ENCODE measurements around the gene GLMN. TPM values are rescaled to one million over a fixed set of nuclear protein-coding genes. Genes with fewer than 3 reads are reported as not detected.
"Not testable (repeated sequence)": the region's sequence is repeated elsewhere in the genome, so short reads cannot be mapped to it uniquely, and the experiment has no call there.

Gene GLMN
- total RNA-seq, 6 experiments from 2014 or later, result 1.6 to 3.6 (median 2.5) TPM

DNA sequence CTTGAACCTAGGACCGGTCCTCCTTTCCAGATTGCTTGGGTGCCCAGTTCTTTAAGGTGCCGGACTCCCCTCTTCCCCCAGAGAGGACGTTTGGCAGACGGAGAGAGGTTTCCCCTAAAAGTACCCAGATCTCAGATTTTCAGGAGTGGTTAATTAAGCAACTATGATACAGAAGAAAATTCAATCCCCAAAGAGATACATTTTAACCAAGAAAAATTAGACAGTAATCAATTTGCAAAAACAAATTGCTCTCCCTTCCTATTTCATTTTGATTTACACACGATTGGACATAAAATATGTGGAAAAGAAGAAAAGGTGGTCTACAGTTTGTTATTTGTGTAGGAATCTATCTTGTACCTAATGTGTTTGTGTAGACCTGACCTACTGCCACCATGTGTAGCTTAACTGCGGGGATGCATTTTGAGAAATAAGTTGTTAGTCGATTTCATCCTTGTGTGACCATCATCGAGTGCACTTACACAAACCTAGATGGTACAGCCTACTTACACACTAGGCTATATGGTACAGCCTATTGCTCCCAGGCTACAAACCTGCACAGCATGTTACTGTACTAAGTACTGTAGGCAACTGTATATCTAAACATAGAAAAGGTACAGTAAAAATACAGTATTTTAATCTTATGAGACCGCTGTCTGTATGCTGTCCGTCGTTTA, 827 bp upstream of the GLMN start:
- Histone ChIP-seq H3K27ac (peak overlapping the region; percentile 84 to 94 (median 87)), H3K4me1 (peaks cover 0 to 13% (median 0%) of the 10 kb centered on the region in 4 donors), H3K27me3 (no peaks in the 10 kb centered on the region), H3K9me3 (no peaks in the 10 kb centered on the region), H3K36me3 (peaks cover 0 to 10% (median 2%) of the 10 kb centered on the region in 4 donors), H3K4me3 (peak overlapping the region; percentile 74 to 89 (median 82))
- no peak for ATAC-seq
- WGBS (ENCODE audit: insufficient coverage, low coverage, low lambda C conversion rate, missing lambda C conversion rate), result 66% methylated on average over 7 of the region's 11 CpGs
- intact Hi-C loops (cut with DNase I), result no loop called here
- TF ChIP-seq POLR2A (IDR thresholded peaks at IDR 0.05), result no peak
- TF ChIP-seq, protein P1, sequence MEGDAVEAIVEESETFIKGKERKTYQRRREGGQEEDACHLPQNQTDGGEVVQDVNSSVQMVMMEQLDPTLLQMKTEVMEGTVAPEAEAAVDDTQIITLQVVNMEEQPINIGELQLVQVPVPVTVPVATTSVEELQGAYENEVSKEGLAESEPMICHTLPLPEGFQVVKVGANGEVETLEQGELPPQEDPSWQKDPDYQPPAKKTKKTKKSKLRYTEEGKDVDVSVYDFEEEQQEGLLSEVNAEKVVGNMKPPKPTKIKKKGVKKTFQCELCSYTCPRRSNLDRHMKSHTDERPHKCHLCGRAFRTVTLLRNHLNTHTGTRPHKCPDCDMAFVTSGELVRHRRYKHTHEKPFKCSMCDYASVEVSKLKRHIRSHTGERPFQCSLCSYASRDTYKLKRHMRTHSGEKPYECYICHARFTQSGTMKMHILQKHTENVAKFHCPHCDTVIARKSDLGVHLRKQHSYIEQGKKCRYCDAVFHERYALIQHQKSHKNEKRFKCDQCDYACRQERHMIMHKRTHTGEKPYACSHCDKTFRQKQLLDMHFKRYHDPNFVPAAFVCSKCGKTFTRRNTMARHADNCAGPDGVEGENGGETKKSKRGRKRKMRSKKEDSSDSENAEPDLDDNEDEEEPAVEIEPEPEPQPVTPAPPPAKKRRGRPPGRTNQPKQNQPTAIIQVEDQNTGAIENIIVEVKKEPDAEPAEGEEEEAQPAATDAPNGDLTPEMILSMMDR (IDR thresholded peaks at IDR 0.05), result no peak
- no peak for DNase-seq

DNA sequence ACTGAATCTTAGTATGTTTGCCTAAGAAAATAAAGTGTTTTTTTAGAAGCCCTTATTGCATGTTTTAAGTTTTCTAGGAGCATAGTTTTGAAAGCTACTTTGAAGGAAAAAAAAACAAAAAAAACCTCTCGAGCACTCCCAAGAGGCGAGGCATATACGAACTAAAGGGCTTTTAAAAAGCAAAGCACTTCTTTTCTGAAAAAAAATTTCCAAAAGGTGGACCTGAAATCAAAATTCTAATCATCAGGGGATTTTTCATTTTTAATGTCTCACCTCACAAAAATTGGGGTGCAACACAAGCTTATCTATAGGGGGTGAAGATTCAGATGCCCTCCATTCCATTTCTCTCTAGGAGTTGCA, 594 bp downstream of the GLMN start:
- Histone ChIP-seq H3K36me3 (no peaks in the 10 kb centered on the region), H3K4me3 (peak overlapping the region; percentile 74 to 89 (median 82)), H3K4me1 (peaks cover 0 to 13% (median 0%) of the 10 kb centered on the region in 4 donors), H3K9me3 (no peaks in the 10 kb centered on the region), H3K27ac (peak overlapping the region; percentile 84 to 94 (median 87)), H3K27me3 (no peaks in the 10 kb centered on the region)
- WGBS (ENCODE audit: insufficient coverage, low coverage, low lambda C conversion rate, missing lambda C conversion rate), result 3% methylated on average over 3 of the region's 3 CpGs
- ATAC-seq (peak in 2 of 4 donors; percentile 4 to 6), DNase-seq (no peak)
- TF ChIP-seq POLR2A (IDR thresholded peaks at IDR 0.05), result no peak
- TF ChIP-seq, protein P1 (IDR thresholded peaks at IDR 0.05), result peak in 1 of 4 donors; percentile 5
- intact Hi-C loops (cut with DNase I), result no loop called here

DNA sequence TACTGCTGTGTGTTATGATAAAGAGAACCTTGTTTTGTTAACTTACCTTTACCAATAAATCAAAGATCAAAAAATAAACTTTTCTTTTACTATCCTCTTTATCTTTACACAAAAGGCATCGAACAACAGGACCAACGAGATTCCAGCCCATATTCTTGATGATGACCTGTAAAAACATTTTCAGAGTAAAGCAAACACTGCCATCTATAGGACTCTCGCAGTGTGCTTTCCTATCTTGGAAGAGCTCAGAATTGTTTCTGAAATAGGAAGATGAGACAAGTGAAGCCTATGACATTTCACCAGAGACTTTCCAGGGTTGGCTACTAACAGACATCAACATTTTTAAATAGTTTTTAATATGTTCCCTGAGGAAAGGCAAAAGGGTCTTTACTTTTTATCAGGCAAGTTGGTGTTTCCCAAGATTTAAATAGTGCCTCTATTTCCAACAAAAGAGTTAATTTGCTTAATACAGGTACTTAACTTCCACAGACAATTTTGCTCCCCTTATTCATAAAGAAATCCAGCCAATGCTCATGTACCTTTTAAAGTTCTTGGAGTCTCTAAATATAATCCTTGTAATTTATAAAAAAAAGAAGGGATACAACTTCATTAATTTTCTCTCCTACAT, 7.3 kb downstream of the GLMN start:
- intact Hi-C loops (cut with DNase I), result no loop called here

DNA sequence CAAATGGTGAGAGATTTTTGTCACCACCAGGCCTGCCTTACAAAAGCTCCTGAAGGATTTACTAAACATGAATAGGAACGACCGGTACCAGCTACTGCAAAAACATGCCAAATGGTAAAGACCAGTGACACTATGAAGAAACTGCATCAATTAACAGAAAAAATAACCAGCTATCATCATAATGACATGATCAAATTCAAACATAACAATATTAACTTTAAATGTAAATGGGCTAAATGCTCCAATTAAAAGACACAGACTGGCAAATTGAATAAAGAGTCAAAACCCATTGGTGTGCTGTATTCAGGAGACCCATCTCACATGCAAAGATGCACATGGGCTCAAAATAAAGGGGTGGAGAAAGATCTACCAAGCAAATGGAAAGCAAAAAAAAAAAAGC, 17.4 kb downstream of the GLMN start:
- ATAC-seq; H3K36me3 ChIP-seq; H3K4me1 ChIP-seq; H3K4me3 ChIP-seq; intact Hi-C loops (cut with DNase I); H3K27ac ChIP-seq; H3K27me3 ChIP-seq; DNase-seq; H3K9me3 ChIP-seq: not testable (repeated sequence)
- WGBS (ENCODE audit: insufficient coverage, low coverage, low lambda C conversion rate, missing lambda C conversion rate), result 95% methylated on average over 2 of the region's 2 CpGs

More for the DNA sequence above, 7.3 kb downstream of the GLMN start:
- no peak for TF ChIP-seq POLR2A (IDR thresholded peaks at IDR 0.05)
- TF ChIP-seq, protein P1 (IDR thresholded peaks at IDR 0.05), result peak; percentile 32 to 72 (median 56)
- H3K4me3 ChIP-seq, result no peak overlapping the region
- H3K27ac ChIP-seq, result no peak overlapping the region
- H3K36me3 ChIP-seq, result peaks cover 0 to 5% (median 0%) of the 10 kb centered on the region in 4 donors
- no peaks in the 10 kb centered on the region for H3K4me1 ChIP-seq
- no peaks in the 10 kb centered on the region for H3K27me3 ChIP-seq
- H3K9me3 ChIP-seq, result no peaks in the 10 kb centered on the region
- DNase-seq (no peak), ATAC-seq (peak; percentile 66 to 80 (median 66))
- 17% methylated on average over 3 of the region's 3 CpGs for WGBS (ENCODE audit: insufficient coverage, low coverage, low lambda C conversion rate, missing lambda C conversion rate)

DNA sequence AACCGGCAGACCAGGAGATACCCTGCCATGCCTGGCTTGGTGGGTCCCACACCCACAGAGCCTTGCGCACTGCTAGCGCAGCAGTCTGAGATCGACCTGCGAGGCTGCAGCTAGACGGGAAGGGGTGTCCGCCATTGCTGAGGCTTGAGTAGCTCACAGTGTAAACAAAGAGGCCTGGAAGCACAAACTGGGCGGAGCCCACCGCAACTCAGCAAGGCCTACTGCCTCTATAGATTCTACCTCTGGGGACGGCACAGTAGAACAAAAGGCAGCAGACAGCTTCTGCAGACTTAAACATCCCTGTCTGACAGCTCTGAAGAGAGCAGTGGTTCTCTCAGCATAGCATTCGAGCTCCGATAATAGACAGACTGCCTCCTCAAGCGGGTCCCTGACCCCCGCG, 19.0 kb downstream of the GLMN start:
- DNase-seq, result not testable (repeated sequence)
- 80% methylated on average over 1 of the region's 15 CpGs for WGBS (ENCODE audit: insufficient coverage, low coverage, low lambda C conversion rate, missing lambda C conversion rate)

More for the DNA sequence above, 19.0 kb downstream of the GLMN start:
- H3K4me1 ChIP-seq; H3K4me3 ChIP-seq; H3K27me3 ChIP-seq; H3K27ac ChIP-seq; H3K36me3 ChIP-seq; intact Hi-C loops (cut with DNase I); H3K9me3 ChIP-seq; ATAC-seq: not testable (repeated sequence)

Measured in right lobe of liver (tissue), 6 donors.